Activated T-cell treated with anti-CD3 and anti-CD28 coated beads, Interleukin-2, amount 50 U/mL, for 72 hours (primary cell): ENCODE results near the gene PPP1R12C. TPM values are rescaled to one million over a fixed set of nuclear protein-coding genes. Genes with fewer than 3 reads are reported as not detected.
"Not testable (repeated sequence)": the region's sequence is repeated elsewhere in the genome, so short reads cannot be mapped to it uniquely, and the experiment has no call there.

Source experiments
- ATAC-seq, 2 donors: fragments of 150-1000 bp; cut with Tn5 transposase; replicated peaks in 1 of 2; 2 replicates each; pipeline ENCODE4 v1.10.0; 2021; ENCODE audit warnings: moderate library complexity in 2 of 2, mild to moderate bottlenecking in 1 of 2
- DNase-seq, 2 donors: peaks; one replicate each; pipeline ENCODE4 v3.0.0; 2021 to 2022; ENCODE audit warnings: mixed read lengths in 1 of 2
- H3K27ac Mint-ChIP-seq: one replicate; pipeline ENCODE4 v1.8.0; 2022; ENCODE audit warnings: mild to moderate bottlenecking, moderate library complexity, mixed read lengths
- H3K27me3 Mint-ChIP-seq: one replicate; pipeline ENCODE4 v1.8.0; 2022; ENCODE audit warnings: low read depth, mixed read lengths
- H3K36me3 Mint-ChIP-seq, 2 donors: one replicate each; pipeline ENCODE4 v1.8.0; 2022; ENCODE audit warnings: mixed read lengths in 2 of 2, mild to moderate bottlenecking in 1 of 2; ENCODE audit not compliant: insufficient read depth in 2 of 2
- H3K4me1 Mint-ChIP-seq: one replicate; pipeline ENCODE4 v1.8.0; 2022; ENCODE audit warnings: low read depth, mixed read lengths
- H3K4me3 Mint-ChIP-seq, 2 donors: one replicate each; pipeline ENCODE4 v1.8.0; 2022; ENCODE audit warnings: mild to moderate bottlenecking in 2 of 2, mixed read lengths in 2 of 2, moderate library complexity in 2 of 2
- H3K9me3 Mint-ChIP-seq, 2 donors: one replicate each; pipeline ENCODE4 v1.8.0; 2022; ENCODE audit warnings: mixed read lengths in 2 of 2
- total RNA-seq, 2 donors: library from RNA; stranded (reverse); gene quantifications; one replicate each; pipeline ENCODE4 v1.2.3, GENCODE V29; 2022

The PPP1R12C gene
- total RNA-seq, 2 donors from 2014 or later: 65.7 to 71.6 TPM

GRCh38 chr19:55112246-55112776, 5.1 kb downstream of the PPP1R12C start:
- Mint-ChIP-seq H3K4me1 (peaks cover 21% of the 10 kb centered on the region), H3K27ac (no peak overlapping the region), H3K27me3 (no peaks in the 10 kb centered on the region), H3K36me3 (peaks cover 6 to 14% of the 10 kb centered on the region in 2 donors), H3K9me3 (no peaks in the 10 kb centered on the region), H3K4me3 (no peak overlapping the region)
- DNase-seq: no peak
- ATAC-seq: no peak

GRCh38 chr19:55111238-55111831, 6.1 kb downstream of the PPP1R12C start:
- H3K9me3 Mint-ChIP-seq: no peaks in the 10 kb centered on the region
- DNase-seq (no peak), ATAC-seq (no peak)
- H3K4me1 Mint-ChIP-seq: peaks cover 19% of the 10 kb centered on the region
- no peaks in the 10 kb centered on the region for H3K27me3 Mint-ChIP-seq
- no peak overlapping the region for H3K4me3 Mint-ChIP-seq
- H3K36me3 Mint-ChIP-seq: peaks cover 4 to 9% of the 10 kb centered on the region in 2 donors
- no peak overlapping the region for H3K27ac Mint-ChIP-seq

GRCh38 chr19:55109527-55110291, 7.7 kb downstream of the PPP1R12C start:
- Mint-ChIP-seq H3K27me3 (no peaks in the 10 kb centered on the region), H3K9me3 (no peaks in the 10 kb centered on the region), H3K36me3 (peaks cover 2 to 7% of the 10 kb centered on the region in 2 donors), H3K27ac (peak overlapping the region; percentile 31), H3K4me1 (peaks cover 2% of the 10 kb centered on the region), H3K4me3 (no peak overlapping the region)
- no peak for DNase-seq
- no peak for ATAC-seq

- peaks cover 7 to 16% of the 10 kb centered on the region in 2 donors for H3K36me3 Mint-ChIP-seq
- not testable (repeated sequence) for DNase-seq, H3K4me3 Mint-ChIP-seq, H3K27me3 Mint-ChIP-seq, ATAC-seq, H3K4me1 Mint-ChIP-seq, H3K27ac Mint-ChIP-seq, H3K9me3 Mint-ChIP-seq
Observed at GRCh38 chr19:55107252-55107651, 10.2 kb downstream of the PPP1R12C start.

- ATAC-seq (no peak), DNase-seq (no peak)
- Mint-ChIP-seq H3K36me3 (peaks cover 7 to 18% of the 10 kb centered on the region in 2 donors), H3K4me3 (no peak overlapping the region), H3K9me3 (no peaks in the 10 kb centered on the region), H3K27ac (no peak overlapping the region), H3K4me1 (no peaks in the 10 kb centered on the region), H3K27me3 (no peaks in the 10 kb centered on the region)
Observed at GRCh38 chr19:55106591-55106990, 10.8 kb downstream of the PPP1R12C start.

- ATAC-seq (no peak), DNase-seq (no peak)
- Mint-ChIP-seq H3K27ac (no peak overlapping the region), H3K9me3 (no peaks in the 10 kb centered on the region), H3K27me3 (no peaks in the 10 kb centered on the region), H3K4me1 (no peaks in the 10 kb centered on the region), H3K36me3 (peaks cover 7 to 15% of the 10 kb centered on the region in 2 donors), H3K4me3 (no peak overlapping the region)
Observed at GRCh38 chr19:55105237-55105636, 12.2 kb downstream of the PPP1R12C start.

- Mint-ChIP-seq H3K4me3 (no peak overlapping the region), H3K4me1 (no peaks in the 10 kb centered on the region), H3K36me3 (peaks cover 7 to 14% of the 10 kb centered on the region in 2 donors), H3K27ac (no peak overlapping the region), H3K27me3 (no peaks in the 10 kb centered on the region), H3K9me3 (no peaks in the 10 kb centered on the region)
- DNase-seq (no peak), ATAC-seq (no peak)
Observed at GRCh38 chr19:55103190-55103589, 14.2 kb downstream of the PPP1R12C start.

GRCh38 chr19:55101261-55101660, 16.2 kb downstream of the PPP1R12C start:
- H3K27me3 Mint-ChIP-seq: no peaks in the 10 kb centered on the region
- ATAC-seq (no peak), DNase-seq (no peak)
- no peak overlapping the region for H3K27ac Mint-ChIP-seq
- H3K9me3 Mint-ChIP-seq: no peaks in the 10 kb centered on the region
- H3K36me3 Mint-ChIP-seq: peaks cover 5 to 12% of the 10 kb centered on the region in 2 donors
- H3K4me3 Mint-ChIP-seq: no peak overlapping the region
- no peaks in the 10 kb centered on the region for H3K4me1 Mint-ChIP-seq

- Mint-ChIP-seq H3K27ac (no peak overlapping the region), H3K4me3 (no peak overlapping the region), H3K36me3 (peaks cover 5 to 12% of the 10 kb centered on the region in 2 donors), H3K27me3 (no peaks in the 10 kb centered on the region), H3K4me1 (no peaks in the 10 kb centered on the region), H3K9me3 (no peaks in the 10 kb centered on the region)
- ATAC-seq: no peak
- DNase-seq: no peak
Observed at GRCh38 chr19:55099557-55100506, 17.6 kb downstream of the PPP1R12C start.

GRCh38 chr19:55098716-55099556, 18.5 kb downstream of the PPP1R12C start:
- Mint-ChIP-seq H3K4me3 (no peak overlapping the region), H3K9me3 (no peaks in the 10 kb centered on the region), H3K27me3 (no peaks in the 10 kb centered on the region), H3K4me1 (no peaks in the 10 kb centered on the region), H3K27ac (no peak overlapping the region), H3K36me3 (peaks cover 6 to 12% of the 10 kb centered on the region in 2 donors)
- DNase-seq: no peak
- ATAC-seq: no peak

- Mint-ChIP-seq H3K27me3 (no peaks in the 10 kb centered on the region), H3K27ac (no peak overlapping the region), H3K4me3 (no peak overlapping the region), H3K9me3 (no peaks in the 10 kb centered on the region), H3K4me1 (no peaks in the 10 kb centered on the region), H3K36me3 (peaks cover 5 to 10% of the 10 kb centered on the region in 2 donors)
- ATAC-seq (no peak), DNase-seq (no peak)
Observed at GRCh38 chr19:55097864-55098715, 19.3 kb downstream of the PPP1R12C start.
